Stomach (tissue), 4 donors: ENCODE measurements around the gene UFSP1.

Source experiments
- CTCF ChIP-seq, 7 experiments: fragments of 450-650 bp in 4 of 7; fragments of 200-600 bp in 3 of 7; sonication (generic) in 3 of 7; IDR thresholded peaks; one replicate each; pipeline ENCODE4 v1.5.1; 2016 to 2019; ENCODE audit warnings: antibody characterized with exemption in 7 of 7, control low read depth in 2 of 7, mild to moderate bottlenecking in 1 of 7
- EP300 ChIP-seq: sonication (generic); formaldehyde crosslinking; IDR thresholded peaks from one replicate; pipeline ENCODE4 v1.6.1; 2017; ENCODE audit warnings: antibody characterized with exemption
- POLR2A ChIP-seq, 4 donors: fragments of 450-650 bp; IDR thresholded peaks; one replicate each; pipeline ENCODE4 v1.6.1; 2016; ENCODE audit warnings: antibody characterized with exemption in 4 of 4, control low read depth in 2 of 4, mild to moderate bottlenecking in 1 of 4, moderate library complexity in 1 of 4
- POLR2AphosphoS5 ChIP-seq, 3 donors: sonication (generic); formaldehyde crosslinking; IDR thresholded peaks; one replicate each; pipeline ENCODE4 v1.6.1; 2016; ENCODE audit warnings: antibody characterized with exemption in 3 of 3

- TF ChIP-seq CTCF (IDR thresholded peaks at IDR 0.05) (peak in 5 of 7 experiments; percentile 51 to 85 (median 63)), EP300 (no peak), POLR2A (IDR thresholded peaks at IDR 0.05) (no peak), POLR2AphosphoS5 (IDR thresholded peaks at IDR 0.05) (no peak)
Observed at GRCh38 chr7:100896732-100897608, 7.5 kb upstream of the UFSP1 start.
